DOHH2 (cell line): ENCODE data around the gene ELFN1.

Source experiments
- EZH2phosphoT487 ChIP-seq: fragments of 200-600 bp; sonication (generic); IDR thresholded peaks from 2 replicates; pipeline ENCODE4 v1.6.1; 2017; ENCODE audit warnings: borderline replicate concordance, mild to moderate bottlenecking, antibody characterized with exemption, low read length, moderate library complexity, mixed read lengths
- TF ChIP-seq, protein P1 (sequence below): fragments of 200-600 bp; sonication (generic); IDR thresholded peaks from one replicate; pipeline ENCODE4 v1.5.1; 2014; ENCODE audit warnings: antibody characterized with exemption, mild to moderate bottlenecking, low read depth, low read length; ENCODE audit not compliant: poor library complexity, severe bottlenecking

DNA sequence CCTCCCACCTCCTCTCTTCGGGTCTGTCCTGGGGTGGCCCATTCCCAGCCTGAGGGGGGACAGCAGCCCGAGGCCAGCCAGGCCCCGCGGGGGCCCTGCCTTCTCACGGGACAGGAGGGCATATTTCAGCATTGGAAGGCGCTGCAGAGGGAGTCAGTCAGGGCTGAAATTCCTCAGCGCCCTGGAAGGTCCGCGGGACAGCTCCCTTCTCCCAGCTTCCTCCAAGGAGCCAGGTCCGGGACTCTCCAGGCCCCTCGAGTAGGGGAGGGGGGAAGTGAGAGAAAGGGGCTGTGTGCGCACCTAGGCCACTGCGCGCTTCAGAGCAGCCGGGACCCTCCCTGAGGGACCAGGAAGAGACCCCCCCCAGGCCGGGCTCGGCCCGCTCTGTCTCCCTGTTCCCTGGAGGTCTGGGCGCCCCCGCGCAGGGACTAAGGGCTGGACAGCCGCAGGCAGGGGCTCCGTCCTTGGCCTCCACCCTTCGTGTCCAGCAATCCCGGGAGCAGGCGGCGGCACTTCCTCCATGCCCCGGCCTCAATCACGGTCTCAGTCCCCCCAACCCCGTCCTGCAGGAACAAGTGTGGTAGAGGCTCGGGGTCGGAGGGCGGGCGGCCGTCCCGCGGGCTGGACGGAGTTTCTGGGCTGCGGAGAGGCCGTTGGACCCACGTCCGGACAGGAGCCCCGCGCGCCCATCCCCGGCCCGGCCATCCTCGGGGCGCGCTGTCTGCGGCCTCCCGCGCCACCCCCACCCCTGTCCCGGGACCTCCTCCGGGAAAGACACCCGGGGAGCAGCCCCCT, 6.0 kb upstream of the ELFN1 start:
- TF ChIP-seq, protein P1, sequence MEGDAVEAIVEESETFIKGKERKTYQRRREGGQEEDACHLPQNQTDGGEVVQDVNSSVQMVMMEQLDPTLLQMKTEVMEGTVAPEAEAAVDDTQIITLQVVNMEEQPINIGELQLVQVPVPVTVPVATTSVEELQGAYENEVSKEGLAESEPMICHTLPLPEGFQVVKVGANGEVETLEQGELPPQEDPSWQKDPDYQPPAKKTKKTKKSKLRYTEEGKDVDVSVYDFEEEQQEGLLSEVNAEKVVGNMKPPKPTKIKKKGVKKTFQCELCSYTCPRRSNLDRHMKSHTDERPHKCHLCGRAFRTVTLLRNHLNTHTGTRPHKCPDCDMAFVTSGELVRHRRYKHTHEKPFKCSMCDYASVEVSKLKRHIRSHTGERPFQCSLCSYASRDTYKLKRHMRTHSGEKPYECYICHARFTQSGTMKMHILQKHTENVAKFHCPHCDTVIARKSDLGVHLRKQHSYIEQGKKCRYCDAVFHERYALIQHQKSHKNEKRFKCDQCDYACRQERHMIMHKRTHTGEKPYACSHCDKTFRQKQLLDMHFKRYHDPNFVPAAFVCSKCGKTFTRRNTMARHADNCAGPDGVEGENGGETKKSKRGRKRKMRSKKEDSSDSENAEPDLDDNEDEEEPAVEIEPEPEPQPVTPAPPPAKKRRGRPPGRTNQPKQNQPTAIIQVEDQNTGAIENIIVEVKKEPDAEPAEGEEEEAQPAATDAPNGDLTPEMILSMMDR: no peak
- TF ChIP-seq EZH2phosphoT487: peak; percentile 56; the same call in 1 of the 2 replicates
